Osteocyte (in vitro differentiated cells): ENCODE data around the gene TLDC2. TPM values are rescaled to one million over a fixed set of nuclear protein-coding genes. Genes with fewer than 3 reads are reported as not detected.

Experiments used
- DNase-seq: peaks from one replicate; pipeline ENCODE4 v3.0.0; 2021; ENCODE audit warnings: mixed read lengths; ENCODE audit not compliant: unreplicated experiment; ENCODE audit errors: extremely low spot score
- H3K27ac Mint-ChIP-seq: one replicate; pipeline ENCODE4 v1.8.0; 2021; ENCODE audit warnings: mild to moderate bottlenecking, mixed read lengths; ENCODE audit not compliant: unreplicated experiment
- H3K27me3 Mint-ChIP-seq: one replicate; pipeline ENCODE4 v1.8.0; 2021; ENCODE audit warnings: mixed read lengths; ENCODE audit not compliant: unreplicated experiment
- H3K36me3 Mint-ChIP-seq: one replicate; pipeline ENCODE4 v1.8.0; 2021; ENCODE audit warnings: mixed read lengths; ENCODE audit not compliant: unreplicated experiment
- H3K4me1 Mint-ChIP-seq: one replicate; pipeline ENCODE4 v1.8.0; 2021; ENCODE audit warnings: mixed read lengths; ENCODE audit not compliant: unreplicated experiment
- H3K4me3 Mint-ChIP-seq: one replicate; pipeline ENCODE4 v1.8.0; 2021; ENCODE audit warnings: mild to moderate bottlenecking, moderate library complexity, mixed read lengths; ENCODE audit not compliant: unreplicated experiment
- H3K9me3 Mint-ChIP-seq: one replicate; pipeline ENCODE4 v1.8.0; 2021; ENCODE audit warnings: mixed read lengths; ENCODE audit not compliant: unreplicated experiment
- CTCF ChIP-seq: fragments of 200-600 bp; sonication (generic); IDR thresholded peaks from 2 replicates; pipeline ENCODE4 v1.5.0; 2021; ENCODE audit warnings: antibody characterized with exemption, mild to moderate bottlenecking, moderate library complexity
- total RNA-seq: library from RNA; stranded (reverse); gene quantifications from 2 replicates; pipeline ENCODE4 v1.2.1, GENCODE V29; 2021

Gene TLDC2
- total RNA-seq, 1 donor from 2014 or later, result not detected

DNA sequence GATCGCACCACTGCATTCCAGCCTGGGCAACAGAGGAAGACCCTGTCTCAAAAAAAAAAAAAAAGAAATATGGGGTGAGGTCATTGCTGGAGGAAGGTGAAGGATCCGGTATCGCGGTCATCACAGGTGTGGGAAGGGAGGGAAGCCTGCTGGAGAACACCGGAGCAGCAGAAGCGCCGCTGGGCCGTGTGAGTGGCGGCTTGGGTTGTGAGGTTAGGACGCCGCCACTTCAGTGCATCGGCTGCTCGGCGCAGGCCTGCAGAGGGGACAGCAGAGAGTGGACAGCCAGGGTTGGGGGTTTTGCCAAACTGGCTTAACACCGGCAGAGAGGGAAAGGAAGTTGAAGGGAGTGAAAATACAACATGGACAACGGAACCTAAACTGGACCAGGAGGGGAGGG, 5.4 kb downstream of the TLDC2 start:
- Mint-ChIP-seq H3K4me3 (no peak overlapping the region), H3K9me3 (no peaks in the 10 kb centered on the region), H3K4me1 (no peaks in the 10 kb centered on the region), H3K27ac (no peak overlapping the region), H3K36me3 (no peaks in the 10 kb centered on the region), H3K27me3 (peaks cover 12% of the 10 kb centered on the region)
- no peak for TF ChIP-seq CTCF
- no peak for DNase-seq

DNA sequence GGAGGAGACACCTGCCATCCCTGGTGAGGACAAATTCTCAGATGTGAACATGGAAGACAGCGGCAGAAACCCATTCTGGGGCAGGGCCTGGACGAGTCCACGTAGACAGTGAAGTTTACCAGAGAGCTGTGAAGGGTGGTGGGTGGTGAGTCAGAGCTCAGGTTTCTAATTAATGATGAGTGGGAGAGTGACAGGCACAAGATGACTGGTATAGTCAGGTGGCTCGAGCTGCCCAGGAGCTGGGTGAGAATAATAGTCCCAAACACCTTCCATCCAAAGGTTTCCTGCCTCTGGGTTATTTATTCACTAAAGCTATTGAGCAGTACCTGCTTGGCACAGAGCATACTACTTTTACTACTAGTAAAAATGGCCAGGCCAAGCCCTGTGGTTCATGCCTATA, 6.0 kb downstream of the TLDC2 start:
- Mint-ChIP-seq H3K9me3 (no peaks in the 10 kb centered on the region), H3K4me3 (no peak overlapping the region), H3K27ac (no peak overlapping the region), H3K4me1 (peaks cover 2% of the 10 kb centered on the region), H3K36me3 (no peaks in the 10 kb centered on the region), H3K27me3 (peaks cover 12% of the 10 kb centered on the region)
- no peak for TF ChIP-seq CTCF
- DNase-seq, result no peak

DNA sequence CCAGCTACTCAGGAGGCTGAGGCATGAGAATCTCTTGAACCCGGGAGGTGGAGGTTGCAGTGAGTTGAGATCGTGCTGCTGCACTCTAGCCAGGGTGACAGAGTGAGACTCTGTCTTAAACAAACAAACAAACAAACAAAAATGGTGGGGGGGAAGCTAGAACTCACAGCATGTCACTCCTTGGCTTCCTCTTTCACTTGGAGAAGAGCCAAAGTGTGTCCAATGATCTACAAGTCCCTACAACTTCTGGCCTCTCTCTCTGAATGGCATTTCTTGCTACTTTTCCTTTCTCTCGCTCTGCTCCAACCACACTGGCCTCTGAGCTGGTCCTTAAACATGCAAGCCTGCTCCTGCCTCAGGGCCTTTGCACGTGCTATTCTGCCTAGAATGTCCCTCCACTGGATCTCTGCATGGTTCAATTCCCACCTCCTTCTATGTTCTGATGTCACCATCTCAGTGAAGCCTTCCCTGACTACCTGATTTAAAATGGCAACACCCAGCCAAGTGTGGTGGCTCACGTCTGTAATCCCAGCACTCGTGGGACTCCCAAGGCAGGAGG, 8.1 kb downstream of the TLDC2 start:
- no peak overlapping the region for H3K27ac Mint-ChIP-seq
- no peaks in the 10 kb centered on the region for H3K36me3 Mint-ChIP-seq
- H3K27me3 Mint-ChIP-seq, result peaks cover 12% of the 10 kb centered on the region
- no peak for DNase-seq
- peaks cover 11% of the 10 kb centered on the region for H3K4me1 Mint-ChIP-seq
- no peak for TF ChIP-seq CTCF
- no peaks in the 10 kb centered on the region for H3K9me3 Mint-ChIP-seq
- H3K4me3 Mint-ChIP-seq, result no peak overlapping the region

DNA sequence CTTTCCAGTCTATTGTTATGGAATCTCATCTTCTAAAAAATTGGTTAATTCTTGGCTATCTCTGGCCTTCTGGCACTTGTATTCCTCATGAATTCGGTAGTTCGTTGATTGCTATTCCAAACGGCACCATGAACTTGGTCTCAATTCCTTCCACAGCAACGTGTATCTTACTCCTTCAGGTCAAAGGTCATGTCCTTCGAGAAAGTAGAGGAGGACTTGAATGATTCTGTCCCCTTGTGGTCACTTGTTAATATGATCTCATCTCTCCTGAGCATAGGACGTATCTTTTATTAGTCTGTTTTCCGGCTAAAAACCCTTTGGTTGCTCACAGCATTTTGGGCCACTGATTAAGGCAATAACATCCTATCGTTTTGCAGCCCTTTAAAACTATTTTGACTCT, 9.4 kb downstream of the TLDC2 start:
- DNase-seq, result no peak
- H3K4me1 Mint-ChIP-seq, result peaks cover 11% of the 10 kb centered on the region
- no peak for TF ChIP-seq CTCF
- no peaks in the 10 kb centered on the region for H3K9me3 Mint-ChIP-seq
- H3K27ac Mint-ChIP-seq, result no peak overlapping the region
- peaks cover 4% of the 10 kb centered on the region for H3K27me3 Mint-ChIP-seq
- H3K4me3 Mint-ChIP-seq, result no peak overlapping the region
- H3K36me3 Mint-ChIP-seq, result peaks cover 3% of the 10 kb centered on the region

DNA sequence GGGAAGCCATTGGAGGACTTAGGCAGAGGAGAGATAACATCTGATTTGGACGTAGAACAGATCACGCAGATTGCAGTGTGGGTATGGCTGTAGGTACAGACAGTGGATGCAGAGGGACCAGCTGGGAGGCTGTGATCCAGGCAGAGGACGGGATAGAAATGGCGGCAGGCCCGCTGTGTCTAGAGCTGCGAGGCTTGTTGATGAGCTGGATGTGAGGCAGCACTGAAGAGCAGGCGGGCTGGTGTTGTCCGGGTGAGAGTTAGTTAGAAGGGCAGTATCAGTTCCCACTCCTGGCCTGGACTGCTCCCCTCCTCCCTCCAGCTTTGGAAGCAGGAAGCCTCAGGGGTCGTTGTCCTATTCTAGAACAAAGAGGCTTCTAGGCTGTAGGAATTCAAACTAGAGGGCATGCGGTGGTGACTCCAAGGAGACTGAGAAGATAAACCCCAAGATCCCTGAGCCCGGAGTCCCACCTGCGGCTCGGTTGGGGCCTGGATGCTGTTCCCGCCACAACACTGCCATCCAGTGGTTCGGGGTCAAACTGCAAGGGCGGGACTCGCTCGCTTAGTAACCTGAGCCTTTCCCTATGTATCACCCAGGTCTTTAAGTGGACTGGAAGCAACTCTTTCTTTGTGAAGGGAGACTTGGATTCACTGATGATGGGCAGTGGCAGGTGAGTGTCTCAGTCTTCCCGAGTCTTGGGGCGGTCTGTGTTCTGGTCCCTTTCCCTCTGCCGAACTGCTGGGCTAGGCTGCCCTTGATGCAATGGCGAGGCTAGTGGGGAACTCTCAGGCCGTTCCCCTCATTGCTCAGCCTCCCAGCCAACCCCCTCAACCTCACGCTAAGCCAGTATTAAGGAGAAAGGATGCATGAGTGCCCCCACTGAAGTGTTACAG, 11.2 kb downstream of the TLDC2 start:
- TF ChIP-seq CTCF, result peak; percentile 96

More for the DNA sequence above, 11.2 kb downstream of the TLDC2 start:
- peaks cover 4% of the 10 kb centered on the region for H3K36me3 Mint-ChIP-seq
- no peak overlapping the region for H3K27ac Mint-ChIP-seq
- H3K4me3 Mint-ChIP-seq, result peak overlapping the region; percentile 38
- peaks cover 4% of the 10 kb centered on the region for H3K27me3 Mint-ChIP-seq
- no peaks in the 10 kb centered on the region for H3K9me3 Mint-ChIP-seq
- H3K4me1 Mint-ChIP-seq, result peaks cover 11% of the 10 kb centered on the region
- peak; percentile 93 for DNase-seq
